Astrocyte (in vitro differentiated cells and primary cell): ENCODE measurements around the gene TGM2. TPM values are rescaled to one million over a fixed set of nuclear protein-coding genes. Genes with fewer than 3 reads are reported as not detected.
A peak's percentile ranks its signal among the peaks of the same experiment; 100 is the strongest.

ENCODE experiments used
- DNase-seq: peaks from one replicate; pipeline ENCODE4 v3.0.0-alpha.2; 2010; ENCODE audit warnings: low read depth
- FAIRE-seq: peaks from 2 replicates; lab custom pipeline; 2011; peaks lifted over from hg19 to GRCh38; lab: Jason Lieb, UNC
- H2AFZ ChIP-seq: 2 replicates; pipeline ENCODE4 v1.6.0; 2012; ENCODE audit warnings: low read depth, low read length, inconsistent platforms
- H3K27ac ChIP-seq: 2 replicates; pipeline ENCODE4 v1.5.1; 2011; ENCODE audit warnings: low read depth, low read length, inconsistent platforms
- H3K27me3 ChIP-seq: 2 replicates; pipeline ENCODE4 v1.6.0; 2011; ENCODE audit warnings: low read length, inconsistent platforms; ENCODE audit not compliant: insufficient read depth
- H3K36me3 ChIP-seq: 2 replicates; pipeline ENCODE4 v1.5.1; 2011; ENCODE audit warnings: low read length, inconsistent platforms; ENCODE audit not compliant: insufficient read depth
- H3K4me1 ChIP-seq: 2 replicates; pipeline ENCODE4 v1.5.1; 2011; ENCODE audit warnings: low read length, inconsistent platforms; ENCODE audit not compliant: insufficient read depth
- H3K4me2 ChIP-seq: 2 replicates; pipeline ENCODE4 v1.6.0; 2012; ENCODE audit warnings: low read length, inconsistent platforms
- H3K4me3 ChIP-seq: 2 replicates; pipeline ENCODE4 v1.5.1; 2011; ENCODE audit warnings: low read depth, mild to moderate bottlenecking, low read length, inconsistent platforms; ENCODE audit not compliant: insufficient read depth
- H3K79me2 ChIP-seq: 2 replicates; pipeline ENCODE4 v1.6.0; 2012; ENCODE audit warnings: mild to moderate bottlenecking, low read length, inconsistent platforms; ENCODE audit not compliant: insufficient read depth
- H3K9ac ChIP-seq: 2 replicates; pipeline ENCODE4 v1.6.0; 2012; ENCODE audit warnings: mild to moderate bottlenecking, low read length, inconsistent platforms
- H3K9me3 ChIP-seq: 2 replicates; pipeline ENCODE4 v1.5.1; 2012; ENCODE audit warnings: low read depth, mild to moderate bottlenecking, low read length, inconsistent platforms; ENCODE audit not compliant: insufficient read depth
- H4K20me1 ChIP-seq: 2 replicates; pipeline ENCODE4 v1.6.0; 2012; ENCODE audit warnings: low read length, inconsistent platforms; ENCODE audit not compliant: insufficient read depth
- H3K27ac Mint-ChIP-seq: one replicate; pipeline ENCODE4 v1.8.0; 2021; ENCODE audit warnings: mild to moderate bottlenecking, mixed read lengths; ENCODE audit not compliant: unreplicated experiment
- H3K27me3 Mint-ChIP-seq: one replicate; pipeline ENCODE4 v1.8.0; 2021; ENCODE audit warnings: low read depth, mixed read lengths; ENCODE audit not compliant: unreplicated experiment
- H3K36me3 Mint-ChIP-seq: one replicate; pipeline ENCODE4 v1.8.0; 2021; ENCODE audit warnings: low read depth, mixed read lengths; ENCODE audit not compliant: unreplicated experiment
- H3K4me1 Mint-ChIP-seq: one replicate; pipeline ENCODE4 v1.8.0; 2021; ENCODE audit warnings: low read depth, mixed read lengths; ENCODE audit not compliant: unreplicated experiment
- H3K4me3 Mint-ChIP-seq: one replicate; pipeline ENCODE4 v1.8.0; 2021; ENCODE audit warnings: mild to moderate bottlenecking, moderate library complexity, mixed read lengths; ENCODE audit not compliant: unreplicated experiment
- H3K9me3 Mint-ChIP-seq: one replicate; pipeline ENCODE4 v1.8.0; 2021; ENCODE audit warnings: mild to moderate bottlenecking, mixed read lengths; ENCODE audit not compliant: unreplicated experiment
- EZH2 ChIP-seq: IDR thresholded peaks from 2 replicates; pipeline ENCODE4 v1.6.1; 2012; ENCODE audit warnings: mild to moderate bottlenecking, low read length, inconsistent platforms; ENCODE audit not compliant: insufficient read depth
- total RNA-seq: library from RNA; stranded (reverse); gene quantifications from 2 replicates; pipeline ENCODE4 v1.2.1, GENCODE V29; 2021
- TF ChIP-seq, protein P1 (sequence below): IDR thresholded peaks from 2 replicates; pipeline ENCODE4 v1.5.1; 2011; ENCODE audit warnings: low read depth, mild to moderate bottlenecking, inconsistent platforms, low read length, moderate library complexity; ENCODE audit not compliant: insufficient read depth

TGM2 gene
- total RNA-seq, 1 donor from 2014 or later: 98.9 TPM

DNA sequence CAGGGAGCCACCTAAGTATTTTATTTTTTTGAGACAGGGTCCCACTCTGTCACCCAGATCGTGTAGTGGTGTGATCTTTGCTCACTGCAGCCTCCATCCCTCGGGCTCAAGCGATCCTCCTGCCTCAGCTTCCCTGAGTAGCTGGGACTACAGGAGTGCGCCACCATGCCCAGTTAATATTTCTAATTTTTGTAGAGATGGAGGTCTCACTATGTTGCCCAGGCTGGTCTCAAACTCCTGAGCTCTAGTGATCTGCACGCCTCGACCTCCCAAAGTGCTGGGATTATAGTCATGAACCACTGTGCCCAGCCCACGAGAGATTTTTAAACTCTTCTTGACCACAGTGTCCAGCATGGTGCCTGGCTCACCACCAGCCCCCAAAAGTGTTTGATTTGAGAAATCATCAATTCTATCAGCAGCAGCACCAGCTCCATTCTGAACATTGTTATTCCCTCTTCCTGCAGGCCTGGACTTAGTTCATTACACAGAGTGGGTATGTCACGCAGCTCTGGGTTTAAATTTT, 2.3 kb upstream of the TGM2 start:
- Histone ChIP-seq H3K9ac (peak overlapping the region; percentile 48), H3K9me3 (no peaks in the 10 kb centered on the region), H3K79me2 (peaks cover 30% of the 10 kb centered on the region), H3K4me3 (no peak overlapping the region), H3K4me2 (peak overlapping the region; percentile 39), H4K20me1 (peaks cover 9% of the 10 kb centered on the region), H2AFZ (no peak overlapping the region), H3K27ac (peak overlapping the region; percentile 76), H3K4me1 (peaks cover 62% of the 10 kb centered on the region), H3K27me3 (no peaks in the 10 kb centered on the region), H3K36me3 (peaks cover 3% of the 10 kb centered on the region)
- Mint-ChIP-seq H3K27me3 (no peaks in the 10 kb centered on the region), H3K9me3 (no peaks in the 10 kb centered on the region), H3K4me3 (no peak overlapping the region), H3K4me1 (peaks cover 33% of the 10 kb centered on the region), H3K36me3 (no peaks in the 10 kb centered on the region), H3K27ac (peak overlapping the region; percentile 88)
- TF ChIP-seq EZH2: no peak
- TF ChIP-seq, protein P1, sequence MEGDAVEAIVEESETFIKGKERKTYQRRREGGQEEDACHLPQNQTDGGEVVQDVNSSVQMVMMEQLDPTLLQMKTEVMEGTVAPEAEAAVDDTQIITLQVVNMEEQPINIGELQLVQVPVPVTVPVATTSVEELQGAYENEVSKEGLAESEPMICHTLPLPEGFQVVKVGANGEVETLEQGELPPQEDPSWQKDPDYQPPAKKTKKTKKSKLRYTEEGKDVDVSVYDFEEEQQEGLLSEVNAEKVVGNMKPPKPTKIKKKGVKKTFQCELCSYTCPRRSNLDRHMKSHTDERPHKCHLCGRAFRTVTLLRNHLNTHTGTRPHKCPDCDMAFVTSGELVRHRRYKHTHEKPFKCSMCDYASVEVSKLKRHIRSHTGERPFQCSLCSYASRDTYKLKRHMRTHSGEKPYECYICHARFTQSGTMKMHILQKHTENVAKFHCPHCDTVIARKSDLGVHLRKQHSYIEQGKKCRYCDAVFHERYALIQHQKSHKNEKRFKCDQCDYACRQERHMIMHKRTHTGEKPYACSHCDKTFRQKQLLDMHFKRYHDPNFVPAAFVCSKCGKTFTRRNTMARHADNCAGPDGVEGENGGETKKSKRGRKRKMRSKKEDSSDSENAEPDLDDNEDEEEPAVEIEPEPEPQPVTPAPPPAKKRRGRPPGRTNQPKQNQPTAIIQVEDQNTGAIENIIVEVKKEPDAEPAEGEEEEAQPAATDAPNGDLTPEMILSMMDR: no peak
- no peak for FAIRE-seq
- no peak for DNase-seq

GRCh38 chr20:38166703-38167233, 1.7 kb upstream of the TGM2 start:
- Mint-ChIP-seq H3K4me1 (peaks cover 29% of the 10 kb centered on the region), H3K27me3 (no peaks in the 10 kb centered on the region), H3K9me3 (no peaks in the 10 kb centered on the region), H3K36me3 (no peaks in the 10 kb centered on the region), H3K27ac (no peak overlapping the region), H3K4me3 (no peak overlapping the region)
- TF ChIP-seq, protein P1: no peak
- TF ChIP-seq EZH2: no peak
- H3K36me3 ChIP-seq: peaks cover 3% of the 10 kb centered on the region
- H3K9ac ChIP-seq: no peak overlapping the region
- no peak overlapping the region for H3K4me3 ChIP-seq
- no peak overlapping the region for H3K27ac ChIP-seq
- H3K4me2 ChIP-seq: no peak overlapping the region
- peaks cover 13% of the 10 kb centered on the region for H4K20me1 ChIP-seq
- H3K4me1 ChIP-seq: peaks cover 56% of the 10 kb centered on the region
- H3K9me3 ChIP-seq: no peaks in the 10 kb centered on the region
- no peak for DNase-seq
- no peaks in the 10 kb centered on the region for H3K27me3 ChIP-seq
- no peak overlapping the region for H2AFZ ChIP-seq
- peaks cover 35% of the 10 kb centered on the region for H3K79me2 ChIP-seq
- no peak for FAIRE-seq

- Histone ChIP-seq H3K9ac (peak overlapping the region; percentile 71), H3K9me3 (no peaks in the 10 kb centered on the region), H3K36me3 (peaks cover 3% of the 10 kb centered on the region), H4K20me1 (peaks cover 13% of the 10 kb centered on the region), H3K27me3 (no peaks in the 10 kb centered on the region), H3K27ac (no peak overlapping the region), H2AFZ (no peak overlapping the region), H3K79me2 (peaks cover 38% of the 10 kb centered on the region), H3K4me2 (peak overlapping the region; percentile 89), H3K4me3 (no peak overlapping the region), H3K4me1 (peaks cover 50% of the 10 kb centered on the region)
- no peaks in the 10 kb centered on the region for H3K9me3 Mint-ChIP-seq
- no peaks in the 10 kb centered on the region for H3K27me3 Mint-ChIP-seq
- FAIRE-seq (no peak), DNase-seq (no peak)
- no peak for TF ChIP-seq EZH2
- TF ChIP-seq, protein P1: no peak
- no peaks in the 10 kb centered on the region for H3K36me3 Mint-ChIP-seq
- no peak overlapping the region for H3K4me3 Mint-ChIP-seq
- H3K27ac Mint-ChIP-seq: peak overlapping the region; percentile 41
- peaks cover 26% of the 10 kb centered on the region for H3K4me1 Mint-ChIP-seq
Measured at GRCh38 chr20:38165966-38166702, 1.1 kb upstream of the TGM2 start.
